A673 (cell line): ENCODE results near the gene GNAS-AS1. TPM values are rescaled to one million over a fixed set of nuclear protein-coding genes. Genes with fewer than 3 reads are reported as not detected.
A peak's percentile ranks its signal among the peaks of the same experiment; 100 is the strongest.

Experiments
- BruUV-seq: library from RNA; stranded (reverse); fragments of 400-500 nt; replicated peaks from 2 replicates; lab custom pipeline; 2021; lab: Mats Ljungman, UMichigan
- CTCF ChIA-PET: fragments of 300-600 bp; sonication (Branson Sonifier 250); formaldehyde crosslinking; loops from one replicate; lab custom pipeline; 2022; ENCODE audit warnings: antibody characterized with exemption; lab: Charles Lee
- POLR2A ChIA-PET: fragments of 300-600 bp; sonication (Branson Sonifier 250); formaldehyde crosslinking; loops from one replicate; lab custom pipeline; 2022; ENCODE audit warnings: antibody characterized with exemption; ENCODE audit not compliant: low non-redundant PET; lab: Charles Lee
- DNase-seq: peaks from one replicate; pipeline ENCODE4 v3.0.0-alpha.2; 2015; ENCODE audit warnings: low spot score
- H3K27ac ChIP-seq: fragments of 200-600 bp; sonication (generic); 2 replicates; pipeline ENCODE4 v1.5.1; 2016; ENCODE audit warnings: mixed run types, low read depth, mild to moderate bottlenecking, mixed read lengths, antibody characterized with exemption, low read length; ENCODE audit not compliant: poor library complexity, severe bottlenecking
- H3K27me3 ChIP-seq: fragments of 200-600 bp; sonication (generic); replicated peaks from 2 replicates; pipeline ENCODE4 v1.6.1; 2017; ENCODE audit warnings: mixed run types, low read depth, mild to moderate bottlenecking, mixed read lengths, antibody characterized with exemption, low read length; ENCODE audit not compliant: insufficient read depth, poor library complexity
- H3K36me3 ChIP-seq: fragments of 200-600 bp; sonication (generic); 2 replicates; pipeline ENCODE4 v1.6.1; 2016; ENCODE audit warnings: mixed run types, mild to moderate bottlenecking, mixed read lengths, antibody characterized with exemption, low read length; ENCODE audit not compliant: insufficient read depth, poor library complexity, severe bottlenecking
- H3K4me1 ChIP-seq: fragments of 200-600 bp; sonication (generic); 2 replicates; pipeline ENCODE4 v1.6.1; 2017; ENCODE audit warnings: mixed run types, mild to moderate bottlenecking, mixed read lengths, antibody characterized with exemption, low read length; ENCODE audit not compliant: insufficient read depth, poor library complexity, severe bottlenecking
- H3K4me3 ChIP-seq: fragments of 200-600 bp; sonication (generic); 2 replicates; pipeline ENCODE4 v1.5.1; 2016; ENCODE audit warnings: low read depth, mixed run types, mild to moderate bottlenecking, mixed read lengths, low read length; ENCODE audit not compliant: poor library complexity, severe bottlenecking
- H3K9me3 ChIP-seq: fragments of 200-600 bp; sonication (generic); 2 replicates; pipeline ENCODE4 v1.6.1; 2016; ENCODE audit warnings: mixed run types, low read depth, mild to moderate bottlenecking, mixed read lengths, antibody characterized with exemption, low read length; ENCODE audit not compliant: poor library complexity, severe bottlenecking
- EZH2 ChIP-seq: fragments of 200-600 bp; sonication (generic); IDR thresholded peaks from 2 replicates; pipeline ENCODE4 v1.6.1; 2017; ENCODE audit warnings: borderline replicate concordance, low read depth, mild to moderate bottlenecking, mixed read lengths, antibody characterized with exemption, low read length; ENCODE audit not compliant: poor library complexity, severe bottlenecking
- intact Hi-C: fragments of 100-400 bp; cut with micrococcal nuclease; formaldehyde crosslinking; loops from one replicate; pipeline ENCODE4 v1.10.0; 2022; ENCODE audit not compliant: unreplicated experiment
- total RNA-seq: library from RNA; stranded (reverse); gene quantifications from 2 replicates; pipeline ENCODE4 v1.2.3, GENCODE V29; 2021
- TF ChIP-seq, protein P1 (sequence below): fragments of 300-800, 200-600 bp; sonication (generic); conservative IDR thresholded peaks from 2 replicates; pipeline ENCODE4 v1.5.1; 2017; ENCODE audit warnings: low read depth, mild to moderate bottlenecking, antibody characterized with exemption, low read length, moderate library complexity, mixed read lengths

GNAS-AS1 gene
- total RNA-seq, 1 experiment from 2014 or later = 6.7 TPM

DNA sequence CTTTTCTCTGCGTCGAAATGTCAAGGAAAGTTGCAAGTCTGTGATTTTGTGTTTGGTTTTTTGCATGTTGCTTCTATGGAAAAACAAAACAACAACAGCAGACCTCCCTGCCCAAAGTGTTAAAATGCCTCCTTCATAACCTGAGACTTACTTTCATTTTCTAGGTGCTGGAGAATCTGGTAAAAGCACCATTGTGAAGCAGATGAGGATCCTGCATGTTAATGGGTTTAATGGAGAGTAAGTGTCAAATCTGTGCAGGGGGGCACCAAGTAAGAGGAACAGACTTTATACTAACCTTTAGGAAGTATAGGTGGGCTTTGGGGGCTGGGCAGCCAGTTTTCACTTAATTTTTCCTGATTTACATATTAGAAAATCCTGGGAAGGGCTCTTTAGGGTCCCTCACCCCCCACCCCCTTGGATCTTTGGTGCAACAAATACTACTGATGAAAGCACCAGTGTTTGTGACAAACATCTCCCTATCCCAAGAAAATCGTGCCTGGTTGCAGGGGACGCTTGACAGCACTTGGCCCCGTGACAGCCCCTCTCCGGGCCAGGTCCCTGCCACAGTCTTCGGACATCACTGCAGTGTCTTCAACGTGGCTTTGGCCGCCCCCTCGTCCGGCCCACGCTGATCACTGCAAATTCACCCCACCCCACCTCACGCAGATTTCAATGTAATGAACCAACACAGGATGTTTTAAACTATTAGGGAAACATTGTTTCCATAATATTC, 44.9 kb upstream of the GNAS-AS1 start:
- Histone ChIP-seq H3K27me3 (no peaks in the 10 kb centered on the region), H3K36me3 (peaks cover 28% of the 10 kb centered on the region), H3K4me3 (no peak overlapping the region), H3K9me3 (no peaks in the 10 kb centered on the region), H3K4me1 (peaks cover 65% of the 10 kb centered on the region), H3K27ac (no peak overlapping the region)
- POLR2A ChIA-PET = no interaction called here
- intact Hi-C loops = no loop called here
- CTCF ChIA-PET = no interaction called here
- no TSS peak for BruUV-seq
- TF ChIP-seq, protein P1, sequence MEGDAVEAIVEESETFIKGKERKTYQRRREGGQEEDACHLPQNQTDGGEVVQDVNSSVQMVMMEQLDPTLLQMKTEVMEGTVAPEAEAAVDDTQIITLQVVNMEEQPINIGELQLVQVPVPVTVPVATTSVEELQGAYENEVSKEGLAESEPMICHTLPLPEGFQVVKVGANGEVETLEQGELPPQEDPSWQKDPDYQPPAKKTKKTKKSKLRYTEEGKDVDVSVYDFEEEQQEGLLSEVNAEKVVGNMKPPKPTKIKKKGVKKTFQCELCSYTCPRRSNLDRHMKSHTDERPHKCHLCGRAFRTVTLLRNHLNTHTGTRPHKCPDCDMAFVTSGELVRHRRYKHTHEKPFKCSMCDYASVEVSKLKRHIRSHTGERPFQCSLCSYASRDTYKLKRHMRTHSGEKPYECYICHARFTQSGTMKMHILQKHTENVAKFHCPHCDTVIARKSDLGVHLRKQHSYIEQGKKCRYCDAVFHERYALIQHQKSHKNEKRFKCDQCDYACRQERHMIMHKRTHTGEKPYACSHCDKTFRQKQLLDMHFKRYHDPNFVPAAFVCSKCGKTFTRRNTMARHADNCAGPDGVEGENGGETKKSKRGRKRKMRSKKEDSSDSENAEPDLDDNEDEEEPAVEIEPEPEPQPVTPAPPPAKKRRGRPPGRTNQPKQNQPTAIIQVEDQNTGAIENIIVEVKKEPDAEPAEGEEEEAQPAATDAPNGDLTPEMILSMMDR = no peak
- no peak for TF ChIP-seq EZH2
- DNase-seq = no peak

DNA sequence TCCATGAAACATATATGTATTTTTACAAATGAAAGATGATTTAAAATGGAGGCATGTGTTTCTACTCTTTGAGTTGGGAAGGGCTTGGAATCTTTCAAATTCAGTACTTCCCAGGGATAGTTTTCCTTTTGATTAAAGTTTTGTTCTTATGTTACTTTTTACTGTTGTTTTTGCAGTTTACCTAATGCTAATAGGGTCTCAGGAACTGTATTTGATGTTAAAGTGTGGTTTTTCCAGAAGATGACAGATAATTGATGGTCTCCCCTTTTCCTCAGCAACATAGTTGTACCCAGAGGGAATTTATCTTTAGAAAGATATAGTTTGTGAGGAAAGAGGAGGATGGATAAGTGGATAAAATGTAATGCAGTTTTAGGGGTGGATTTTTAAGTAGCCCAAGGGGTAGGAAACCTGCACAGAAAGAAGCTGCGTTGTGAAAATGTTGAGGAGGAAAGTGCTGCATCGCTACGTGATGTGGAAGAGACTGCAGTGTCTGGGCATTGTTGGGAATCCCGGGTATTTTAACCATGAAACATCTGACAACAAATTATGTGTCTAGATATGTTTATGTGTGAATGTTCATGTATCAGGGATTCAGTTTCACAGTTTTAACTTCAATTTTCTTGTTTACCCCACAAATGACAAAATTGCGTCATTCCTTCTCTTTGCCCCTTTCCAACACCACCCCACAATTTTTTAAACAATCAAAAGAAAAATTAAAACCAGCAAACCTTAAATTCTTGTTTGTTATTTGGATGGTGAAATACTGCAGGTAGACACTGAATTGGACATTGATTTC, 44.1 kb upstream of the GNAS-AS1 start:
- Histone ChIP-seq H3K9me3 (no peaks in the 10 kb centered on the region), H3K27me3 (no peaks in the 10 kb centered on the region), H3K4me3 (no peak overlapping the region), H3K27ac (no peak overlapping the region), H3K36me3 (peaks cover 26% of the 10 kb centered on the region), H3K4me1 (peaks cover 58% of the 10 kb centered on the region)
- POLR2A ChIA-PET = interaction anchor here (0.7 kb wide), 1 partner anchor 9 kb away, joined by 3 read pairs; no protein-coding TSS in a partner anchor
- TF ChIP-seq, protein P1 = no peak
- TF ChIP-seq EZH2 = no peak
- intact Hi-C loops = loop anchor here (5.0 kb wide), 1 partner anchor 137 kb away; the partner anchor contains the start of gene ATP5F1E
- DNase-seq = no peak
- CTCF ChIA-PET = no interaction called here
- BruUV-seq = no TSS peak

DNA sequence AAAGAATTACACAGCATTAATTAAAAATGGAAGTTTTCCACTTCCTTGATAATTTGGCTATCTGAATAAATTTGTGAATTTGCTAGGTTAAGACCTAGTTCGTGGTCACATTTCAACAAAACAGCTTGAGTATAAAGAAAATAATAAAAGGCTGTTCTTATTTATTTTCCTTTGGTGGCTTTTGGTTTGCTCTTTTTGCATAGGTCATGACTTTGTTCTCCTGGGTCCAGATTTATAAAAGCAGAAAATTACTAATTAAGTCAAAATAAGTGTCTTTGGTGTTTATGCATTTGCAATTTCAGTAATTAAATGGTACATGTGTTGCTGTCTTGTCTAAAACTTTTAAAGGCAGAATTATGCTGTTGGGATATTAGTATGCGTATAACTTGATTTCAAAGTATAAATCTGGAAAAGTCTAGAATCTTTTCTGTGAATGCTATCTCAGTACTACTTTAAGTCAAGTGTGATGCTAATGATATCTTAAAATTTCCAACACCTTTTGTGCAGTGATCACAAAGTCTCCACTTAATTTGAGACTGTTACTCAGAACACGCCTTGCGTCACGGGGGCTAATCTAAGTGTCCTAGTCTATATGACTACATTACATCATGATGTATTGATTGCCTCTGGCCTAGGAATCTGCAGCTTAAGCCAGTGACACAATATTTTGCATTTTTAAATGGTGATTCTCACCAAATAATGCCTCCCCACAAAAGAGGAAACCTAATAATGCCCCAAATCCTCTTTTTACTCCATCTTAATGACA, 42.8 kb upstream of the GNAS-AS1 start:
- Histone ChIP-seq H3K27ac (peak overlapping the region; percentile 96), H3K4me3 (peak overlapping the region; percentile 83), H3K9me3 (no peaks in the 10 kb centered on the region), H3K27me3 (no peaks in the 10 kb centered on the region), H3K4me1 (peaks cover 50% of the 10 kb centered on the region), H3K36me3 (peaks cover 14% of the 10 kb centered on the region)
- ChIA-PET CTCF (no interaction called here), POLR2A (no interaction called here)
- TF ChIP-seq EZH2 = no peak
- TF ChIP-seq, protein P1 = no peak
- BruUV-seq = TSS peak; percentile 20
- DNase-seq = no peak
- intact Hi-C loops = loop anchor here (5.0 kb wide), 1 partner anchor 139 kb away; the partner anchor contains the start of gene ATP5F1E
